HG02938 (cell line): ENCODE data around the gene SIPA1L3.

ENCODE experiments used
- ATAC-seq: cut with Tn5 transposase; IDR thresholded peaks from one replicate; pipeline ENCODE4 v1.9.1; 2021; ENCODE audit warnings: mild to moderate bottlenecking, moderate library complexity; ENCODE audit not compliant: unreplicated experiment

The SIPA1L3 gene

GRCh38 chr19:38095411-38096308, 188.7 kb downstream of the SIPA1L3 start:
- ATAC-seq: no peak

DNA sequence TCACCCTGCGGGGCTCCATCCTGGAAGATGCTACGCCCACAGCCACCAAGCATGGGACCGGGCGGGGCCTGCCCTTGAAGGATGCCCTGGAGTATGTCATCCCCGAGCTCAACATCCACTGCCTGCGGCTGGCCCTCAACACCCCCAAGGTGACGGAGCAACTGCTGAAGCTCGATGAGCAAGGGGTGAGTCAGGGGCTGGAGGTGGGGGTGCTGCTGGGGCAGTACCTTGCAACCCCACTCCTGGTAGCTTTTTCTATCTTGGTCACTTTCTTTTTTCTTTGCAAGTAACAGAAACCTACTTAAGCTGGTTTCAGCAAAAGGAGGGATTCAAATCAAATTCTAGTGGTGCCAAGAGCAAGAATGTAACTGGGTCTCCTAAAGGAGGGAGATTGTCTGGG, 193.0 kb downstream of the SIPA1L3 start:
- no peak for ATAC-seq

DNA sequence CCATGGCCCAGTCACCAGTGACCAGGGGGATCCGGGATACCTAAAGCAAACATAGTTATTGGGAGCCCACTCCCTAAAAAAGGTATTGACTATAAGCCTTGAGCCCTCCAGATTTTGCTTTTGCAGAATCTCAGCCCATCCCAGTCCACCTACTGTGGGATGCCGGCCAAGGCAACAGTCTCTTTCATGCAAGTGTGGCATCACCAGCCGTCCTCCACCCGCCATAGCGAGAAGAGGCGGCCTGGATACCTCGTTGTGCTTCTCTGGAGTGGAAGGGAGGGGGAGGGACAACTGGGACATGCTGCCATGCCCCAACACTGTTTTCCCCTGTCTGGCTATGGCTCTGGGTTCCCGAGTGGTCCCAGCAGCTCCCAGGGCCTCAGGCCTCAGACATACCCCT, 193.6 kb downstream of the SIPA1L3 start:
- no peak for ATAC-seq

- no peak for ATAC-seq
Measured at GRCh38 chr19:38101723-38102122, 194.7 kb downstream of the SIPA1L3 start.

GRCh38 chr19:38105574-38105973, 198.6 kb downstream of the SIPA1L3 start:
- ATAC-seq: no peak

- ATAC-seq: no peak
Measured at GRCh38 chr19:38107129-38107528, 200.1 kb downstream of the SIPA1L3 start.

DNA sequence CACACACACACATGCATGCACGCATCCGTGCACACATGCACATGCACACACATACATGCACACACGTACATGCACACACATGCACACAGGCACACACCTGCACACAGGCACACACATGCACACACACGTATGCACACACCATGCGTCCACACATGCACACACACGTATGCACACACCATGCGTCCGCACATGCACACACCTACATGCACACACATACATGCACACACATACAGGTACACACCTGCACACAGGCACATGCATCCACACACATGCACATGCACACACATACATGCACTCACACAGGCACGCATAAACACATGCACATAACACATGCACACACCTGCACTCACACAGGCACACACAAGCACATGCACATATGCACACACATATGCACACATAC, 204.9 kb downstream of the SIPA1L3 start:
- ATAC-seq: no peak

- ATAC-seq: no peak
Measured at GRCh38 chr19:38114651-38115050, 207.6 kb downstream of the SIPA1L3 start.

DNA sequence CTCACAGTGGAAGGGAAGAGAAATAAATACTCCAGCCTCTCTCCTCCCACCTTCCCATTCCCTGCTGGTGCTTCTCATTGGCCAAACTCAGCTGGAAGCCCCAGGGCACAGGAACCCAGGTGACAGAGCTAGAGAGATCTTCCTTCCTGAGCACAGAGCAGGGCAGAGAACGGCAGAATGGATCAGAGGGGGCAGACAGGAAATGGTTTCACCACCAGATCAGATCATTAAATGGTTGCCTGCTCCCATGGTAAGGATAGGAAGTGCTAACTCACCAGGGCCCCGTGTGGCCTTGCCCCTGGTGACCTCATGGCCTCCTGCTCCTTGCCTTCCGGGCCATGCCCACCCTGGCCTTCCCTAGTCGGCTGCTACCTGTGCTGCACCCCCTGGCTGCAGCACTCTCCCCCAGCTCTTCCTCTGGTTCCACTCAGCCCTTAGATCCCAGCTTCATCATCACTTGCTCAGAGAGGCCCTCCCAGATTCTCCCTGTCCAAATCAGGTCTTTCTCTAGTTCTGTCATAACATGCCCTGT, 208.3 kb downstream of the SIPA1L3 start:
- ATAC-seq: no peak

- no peak for ATAC-seq
Measured at GRCh38 chr19:38118176-38118575, 211.2 kb downstream of the SIPA1L3 start.

GRCh38 chr19:38120471-38121025, 213.5 kb downstream of the SIPA1L3 start:
- ATAC-seq: no peak

DNA sequence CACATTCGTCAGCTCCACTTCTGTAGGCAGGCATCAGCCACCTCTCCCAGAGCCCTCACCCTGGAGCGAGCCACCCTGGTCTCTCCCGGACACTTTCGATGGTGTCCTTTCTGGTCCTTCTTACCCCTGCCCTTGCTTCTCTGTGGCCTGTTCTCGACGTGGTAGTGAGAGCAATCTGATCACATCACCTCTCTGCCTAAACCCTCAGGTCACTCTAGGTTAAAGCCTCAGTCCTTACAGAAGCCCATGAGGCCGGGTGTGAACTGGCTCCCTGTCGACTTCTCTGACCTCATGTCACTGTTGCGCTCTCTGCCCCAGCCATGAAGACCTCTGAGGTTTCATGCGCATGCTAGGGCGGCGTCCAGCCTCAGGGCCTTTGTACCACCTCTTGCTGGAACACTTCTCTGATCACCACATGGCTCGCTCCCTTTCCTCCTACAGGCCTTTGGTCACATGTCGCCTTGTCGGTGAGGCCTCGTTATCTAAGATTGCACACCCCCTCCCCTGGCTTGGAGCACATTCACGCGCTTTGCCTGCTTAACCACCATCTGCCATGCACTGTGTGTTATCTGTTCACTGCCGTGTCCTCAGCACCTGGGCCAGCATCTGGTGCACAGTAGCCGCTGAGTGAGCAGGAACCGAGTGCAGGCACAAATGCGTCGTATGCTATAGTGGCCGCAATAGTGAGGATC, 215.5 kb downstream of the SIPA1L3 start:
- ATAC-seq: no peak

DNA sequence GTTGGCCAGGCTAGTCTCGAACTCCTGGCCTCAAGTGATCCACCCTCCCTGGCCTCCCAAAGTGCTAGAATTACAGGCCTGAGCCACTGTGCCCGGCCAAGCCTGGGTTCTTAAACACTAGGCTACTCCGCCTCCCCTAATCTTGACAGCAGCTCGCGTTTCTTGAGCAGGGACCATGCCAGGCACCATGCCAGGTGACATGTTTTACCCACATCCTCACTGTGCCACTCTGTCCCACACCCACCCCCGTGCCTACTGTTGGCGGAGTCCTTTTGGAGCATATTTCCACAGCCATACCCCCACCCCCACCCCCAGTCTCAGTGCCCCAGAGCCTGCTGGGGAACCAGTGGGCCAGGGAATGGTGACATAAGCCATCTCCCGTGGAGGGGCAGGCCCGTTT, 218.2 kb downstream of the SIPA1L3 start:
- ATAC-seq: no peak

DNA sequence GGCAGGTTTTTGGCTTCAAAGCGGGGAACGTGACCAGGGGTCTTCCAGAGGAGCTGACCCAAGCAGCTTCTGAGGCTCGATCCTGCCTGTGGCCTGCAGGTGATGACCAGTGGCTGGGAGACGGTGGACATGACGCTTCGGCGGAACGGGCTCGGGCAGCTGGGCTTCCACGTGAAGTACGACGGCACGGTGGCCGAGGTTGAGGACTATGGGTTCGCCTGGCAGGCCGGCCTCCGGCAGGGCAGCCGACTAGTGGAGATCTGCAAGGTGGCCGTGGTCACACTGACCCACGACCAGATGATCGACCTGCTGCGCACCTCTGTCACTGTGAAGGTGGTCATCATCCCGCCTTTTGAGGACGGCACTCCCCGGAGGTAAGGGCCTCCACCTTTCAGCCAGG, 223.4 kb downstream of the SIPA1L3 start:
- ATAC-seq: no peak

DNA sequence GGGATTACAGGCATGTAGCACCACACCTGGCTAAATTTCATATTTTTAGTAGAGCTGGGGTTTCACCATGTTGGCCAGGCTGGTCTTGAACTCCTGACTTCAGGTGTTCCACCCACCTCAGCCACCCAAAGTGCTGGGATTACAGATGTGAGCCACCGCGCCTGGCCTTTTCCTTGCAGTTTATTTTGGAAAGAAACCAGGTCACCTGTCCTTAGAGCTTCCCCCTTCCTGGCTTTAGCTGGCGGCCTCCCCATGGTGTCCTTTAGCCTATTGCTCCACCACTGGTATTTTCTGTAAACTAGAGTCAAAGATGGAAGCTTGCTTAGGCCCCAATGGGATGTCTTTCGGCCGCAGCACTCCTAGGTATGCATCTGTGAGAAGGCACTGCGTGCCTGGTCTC, 225.8 kb downstream of the SIPA1L3 start:
- ATAC-seq: no peak

DNA sequence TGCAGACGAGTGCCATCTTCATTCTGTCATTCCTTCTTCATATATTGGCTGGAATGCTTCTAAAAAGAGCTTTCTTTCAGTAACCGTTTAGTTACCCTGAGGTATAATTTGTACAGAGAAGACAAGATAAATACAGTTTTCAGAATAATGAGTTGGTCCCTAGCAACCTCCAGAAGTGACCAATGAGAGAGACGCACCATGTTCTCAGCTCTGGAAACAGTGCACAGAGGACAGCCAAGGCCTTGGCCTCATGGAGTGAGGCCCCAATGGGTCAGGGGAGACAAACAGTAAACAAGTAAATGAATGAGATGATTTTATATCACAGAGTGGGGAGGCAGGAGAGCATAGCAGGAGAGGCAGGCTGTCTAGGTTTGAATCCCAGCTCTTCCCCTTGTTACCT, 226.3 kb downstream of the SIPA1L3 start:
- ATAC-seq: no peak

DNA sequence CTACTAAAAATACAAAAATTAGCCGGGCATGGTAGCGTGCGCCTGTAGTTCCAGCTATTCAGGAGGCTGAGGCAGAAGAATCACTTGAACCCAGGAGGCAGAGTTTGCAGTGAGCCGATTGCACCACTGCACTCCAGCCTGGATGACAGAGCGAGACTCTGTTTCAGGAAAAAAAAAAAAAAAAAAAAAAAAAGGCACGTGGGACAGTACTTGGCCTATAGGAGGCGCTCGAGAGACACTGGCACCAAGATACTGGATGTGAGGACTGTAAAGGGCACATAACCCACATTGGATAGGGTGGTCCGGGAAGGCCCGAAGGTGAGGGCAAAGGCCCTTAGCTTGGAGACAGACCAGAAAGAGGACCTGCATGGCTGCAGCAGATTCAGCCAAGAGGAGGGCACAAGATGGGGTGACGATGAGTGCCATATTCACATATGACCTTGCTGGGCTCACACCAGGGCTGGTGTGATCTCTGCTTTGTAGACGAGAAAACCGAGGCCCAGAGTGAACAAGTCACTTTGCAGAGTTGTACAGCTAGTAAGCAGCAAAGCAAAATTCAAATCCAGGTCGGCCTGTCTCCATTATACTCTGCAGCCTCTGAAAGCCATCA, 227.6 kb downstream of the SIPA1L3 start:
- ATAC-seq: no peak

- no peak for ATAC-seq
Measured at GRCh38 chr19:38135150-38135998, 228.4 kb downstream of the SIPA1L3 start.

GRCh38 chr19:38139122-38139521, 232.1 kb downstream of the SIPA1L3 start:
- no peak for ATAC-seq

DNA sequence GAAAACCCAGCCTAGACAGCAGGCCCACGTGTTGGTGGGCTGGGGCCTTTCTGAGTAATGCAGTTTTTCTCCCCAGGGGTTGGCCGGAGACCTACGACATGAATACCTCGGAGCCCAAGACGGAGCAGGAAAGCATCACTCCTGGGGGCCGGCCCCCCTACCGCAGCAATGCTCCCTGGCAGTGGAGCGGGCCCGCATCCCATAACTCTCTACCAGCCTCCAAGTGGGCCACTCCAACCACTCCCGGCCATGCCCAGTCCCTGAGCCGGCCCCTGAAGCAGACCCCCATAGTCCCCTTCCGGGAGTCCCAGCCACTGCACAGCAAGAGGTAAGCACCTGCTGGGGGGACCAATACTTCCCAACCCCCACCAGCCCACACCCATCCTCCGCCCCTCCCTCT, 234.1 kb downstream of the SIPA1L3 start:
- ATAC-seq: no peak
